Type B pancreatic cell (in vitro differentiated cells): ENCODE results near the gene PMPCA. TPM values are rescaled to one million over a fixed set of nuclear protein-coding genes. Genes with fewer than 3 reads are reported as not detected.

Experiments
- DNase-seq: peaks from one replicate; pipeline ENCODE4 v3.0.0; 2021; ENCODE audit warnings: mixed read lengths; ENCODE audit not compliant: unreplicated experiment; ENCODE audit errors: extremely low spot score
- H3K27ac Mint-ChIP-seq: 2 replicates; pipeline ENCODE4 v1.8.0; 2021; ENCODE audit warnings: mild to moderate bottlenecking, mixed read lengths
- H3K27me3 Mint-ChIP-seq: 2 replicates; pipeline ENCODE4 v1.8.0; 2021; ENCODE audit warnings: mixed read lengths
- H3K36me3 Mint-ChIP-seq: 2 replicates; pipeline ENCODE4 v1.8.0; 2021; ENCODE audit warnings: mixed read lengths
- H3K4me1 Mint-ChIP-seq: one replicate; pipeline ENCODE4 v1.8.0; 2021; ENCODE audit warnings: mixed read lengths; ENCODE audit not compliant: unreplicated experiment
- H3K4me3 Mint-ChIP-seq: 2 replicates; pipeline ENCODE4 v1.8.0; 2021; ENCODE audit warnings: mild to moderate bottlenecking, mixed read lengths
- H3K9me3 Mint-ChIP-seq: 2 replicates; pipeline ENCODE4 v1.8.0; 2021; ENCODE audit warnings: mixed read lengths
- total RNA-seq: library from RNA; stranded (reverse); gene quantifications from 2 replicates; pipeline ENCODE4 v1.2.1, GENCODE V29; 2021; ENCODE audit warnings: low replicate concordance
- TF ChIP-seq, protein P1 (sequence below): fragments of 200-600 bp; sonication (generic); conservative IDR thresholded peaks from 2 replicates; pipeline ENCODE4 v1.5.0; 2021; ENCODE audit warnings: antibody characterized with exemption, mild to moderate bottlenecking

The PMPCA gene
- total RNA-seq, 1 donor from 2014 or later: 68.1 TPM

DNA sequence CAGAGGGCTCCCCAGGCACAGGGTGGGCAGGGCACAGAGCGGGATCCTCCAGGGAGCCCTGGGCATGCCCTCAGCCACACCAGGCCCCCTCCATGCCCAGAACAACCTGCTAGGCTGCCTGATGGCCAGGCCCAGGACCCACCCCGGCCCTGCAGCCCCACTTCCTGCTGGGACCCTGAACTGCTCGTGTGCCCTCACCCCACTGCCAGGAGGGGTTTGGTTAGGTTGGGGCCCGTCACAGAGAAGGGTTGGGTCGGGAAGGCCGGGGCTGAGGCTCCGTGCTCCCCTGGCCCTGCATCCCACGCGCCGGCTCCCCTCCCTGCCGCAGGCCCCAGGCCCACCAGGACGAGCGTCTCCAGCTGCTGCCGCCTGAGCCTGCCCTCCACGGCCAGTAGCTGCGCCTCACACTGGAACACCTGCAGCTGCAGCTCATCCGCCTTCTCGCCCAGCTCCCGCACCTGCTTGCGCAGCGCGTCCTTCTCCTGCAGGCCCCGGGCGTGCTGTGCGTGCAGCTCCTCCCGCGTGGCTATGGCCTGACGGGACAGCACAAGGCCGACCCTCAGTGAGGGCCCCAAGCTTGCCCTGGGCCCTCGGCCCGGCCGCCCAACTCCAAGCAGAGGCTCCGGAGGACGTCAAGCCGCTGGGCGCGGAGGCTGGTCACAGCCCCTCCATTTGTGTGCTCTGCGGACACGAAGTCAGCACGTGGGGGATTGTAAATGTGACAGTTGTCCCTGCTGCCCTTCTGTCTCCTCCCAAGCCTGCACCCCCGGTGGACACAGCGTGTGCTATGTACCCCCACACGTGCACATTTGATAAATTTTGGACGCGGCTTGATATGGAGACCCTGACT lies 42.9 kb upstream of the PMPCA start:
- Mint-ChIP-seq H3K4me3 (no peak overlapping the region), H3K27me3 (no peaks in the 10 kb centered on the region), H3K9me3 (no peaks in the 10 kb centered on the region), H3K27ac (no peak overlapping the region), H3K36me3 (no peaks in the 10 kb centered on the region), H3K4me1 (peaks cover 5% of the 10 kb centered on the region)
- TF ChIP-seq, protein P1, sequence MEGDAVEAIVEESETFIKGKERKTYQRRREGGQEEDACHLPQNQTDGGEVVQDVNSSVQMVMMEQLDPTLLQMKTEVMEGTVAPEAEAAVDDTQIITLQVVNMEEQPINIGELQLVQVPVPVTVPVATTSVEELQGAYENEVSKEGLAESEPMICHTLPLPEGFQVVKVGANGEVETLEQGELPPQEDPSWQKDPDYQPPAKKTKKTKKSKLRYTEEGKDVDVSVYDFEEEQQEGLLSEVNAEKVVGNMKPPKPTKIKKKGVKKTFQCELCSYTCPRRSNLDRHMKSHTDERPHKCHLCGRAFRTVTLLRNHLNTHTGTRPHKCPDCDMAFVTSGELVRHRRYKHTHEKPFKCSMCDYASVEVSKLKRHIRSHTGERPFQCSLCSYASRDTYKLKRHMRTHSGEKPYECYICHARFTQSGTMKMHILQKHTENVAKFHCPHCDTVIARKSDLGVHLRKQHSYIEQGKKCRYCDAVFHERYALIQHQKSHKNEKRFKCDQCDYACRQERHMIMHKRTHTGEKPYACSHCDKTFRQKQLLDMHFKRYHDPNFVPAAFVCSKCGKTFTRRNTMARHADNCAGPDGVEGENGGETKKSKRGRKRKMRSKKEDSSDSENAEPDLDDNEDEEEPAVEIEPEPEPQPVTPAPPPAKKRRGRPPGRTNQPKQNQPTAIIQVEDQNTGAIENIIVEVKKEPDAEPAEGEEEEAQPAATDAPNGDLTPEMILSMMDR: no peak
- DNase-seq: no peak

DNA sequence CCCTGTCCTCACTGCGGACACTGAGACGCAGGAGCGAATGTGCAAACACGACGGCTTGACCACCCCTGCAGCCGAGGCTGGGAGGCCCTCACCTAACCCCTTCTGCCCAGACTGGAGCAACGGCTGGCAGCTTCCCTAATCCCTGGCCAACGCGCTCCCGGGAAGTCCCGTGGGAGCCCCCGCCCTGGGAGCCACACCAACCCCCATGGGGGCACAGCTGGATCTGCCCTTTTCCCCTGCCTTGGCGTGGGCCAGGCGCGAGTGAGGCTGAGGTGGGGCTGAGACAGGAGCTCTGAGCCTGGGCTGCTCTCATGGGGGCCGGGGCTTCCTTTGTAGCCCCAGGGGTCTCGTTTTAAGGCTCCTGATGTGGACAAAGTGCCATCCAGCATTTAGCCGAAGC lies 42.3 kb upstream of the PMPCA start:
- Mint-ChIP-seq H3K9me3 (no peaks in the 10 kb centered on the region), H3K4me1 (no peaks in the 10 kb centered on the region), H3K27me3 (no peaks in the 10 kb centered on the region), H3K36me3 (no peaks in the 10 kb centered on the region), H3K27ac (no peak overlapping the region), H3K4me3 (no peak overlapping the region)
- no peak for DNase-seq
- TF ChIP-seq, protein P1: no peak

DNA sequence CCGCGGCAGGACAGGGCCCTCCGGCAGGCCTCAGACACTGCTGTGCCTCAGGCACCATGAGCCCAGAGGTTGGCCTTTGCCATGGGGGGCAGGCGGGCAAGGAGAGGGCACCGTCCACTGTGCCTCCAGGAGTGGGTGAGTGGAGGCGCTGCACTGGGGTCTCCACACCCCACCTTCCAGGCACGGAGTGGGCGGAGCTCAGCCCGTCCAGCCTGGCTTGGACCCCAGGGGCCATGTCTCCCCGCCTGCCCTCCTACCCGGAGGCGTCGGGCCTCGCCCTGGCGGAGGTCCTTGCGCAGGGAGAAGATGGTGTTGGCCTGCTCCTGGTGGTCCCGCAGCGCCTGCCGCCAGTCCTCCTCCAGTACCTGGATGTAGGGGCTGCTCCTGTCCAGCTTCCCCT lies 40.4 kb upstream of the PMPCA start:
- Mint-ChIP-seq H3K36me3 (no peaks in the 10 kb centered on the region), H3K4me3 (no peak overlapping the region), H3K9me3 (no peaks in the 10 kb centered on the region), H3K27me3 (no peaks in the 10 kb centered on the region), H3K4me1 (peaks cover 4% of the 10 kb centered on the region), H3K27ac (no peak overlapping the region)
- TF ChIP-seq, protein P1: no peak
- DNase-seq: no peak

DNA sequence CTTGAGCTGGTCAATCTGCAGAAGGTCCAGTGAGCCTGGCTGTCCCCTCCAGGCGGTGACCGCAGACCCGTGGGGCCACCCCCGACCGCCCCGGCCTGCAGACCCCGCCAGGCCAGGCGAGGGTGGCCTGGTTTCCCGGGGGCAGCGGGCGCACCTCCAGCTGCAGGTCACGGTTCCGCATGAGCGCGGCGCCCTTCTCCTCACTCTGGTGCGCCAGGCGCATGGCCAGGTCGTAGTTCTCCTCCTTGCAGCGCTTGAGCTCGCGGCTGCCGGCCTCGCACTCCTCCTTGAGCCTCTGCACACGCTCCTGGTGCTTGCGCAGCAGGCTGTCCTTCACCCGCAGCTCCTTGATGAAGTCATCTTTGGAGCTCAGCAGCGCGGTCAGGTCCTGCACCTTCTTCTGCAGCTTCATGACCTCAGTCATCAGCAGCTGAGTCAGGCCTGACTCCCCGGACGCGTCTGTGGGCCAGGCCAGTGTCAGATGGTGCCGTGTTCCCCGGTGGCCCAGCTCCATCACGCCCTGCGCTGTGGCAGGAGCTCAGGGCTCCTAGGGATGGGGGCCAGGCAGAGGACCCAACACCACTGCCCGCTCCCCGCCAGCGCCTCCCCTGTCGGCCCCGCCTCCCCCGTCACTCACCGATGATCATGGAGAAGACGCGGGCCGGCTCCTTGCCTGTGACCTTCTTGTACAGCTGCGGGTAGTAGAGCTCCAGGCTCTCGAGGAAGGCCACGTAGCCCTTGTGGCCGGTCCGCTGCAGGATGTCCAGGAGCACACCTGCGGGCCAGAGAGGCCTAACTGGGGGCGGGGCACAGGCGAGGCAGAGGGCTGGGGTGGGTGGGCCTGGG lies 39.5 kb upstream of the PMPCA start:
- Mint-ChIP-seq H3K27me3 (no peaks in the 10 kb centered on the region), H3K4me3 (no peak overlapping the region), H3K36me3 (no peaks in the 10 kb centered on the region), H3K4me1 (peaks cover 4% of the 10 kb centered on the region), H3K27ac (no peak overlapping the region), H3K9me3 (no peaks in the 10 kb centered on the region)
- TF ChIP-seq, protein P1: no peak
- DNase-seq: no peak

DNA sequence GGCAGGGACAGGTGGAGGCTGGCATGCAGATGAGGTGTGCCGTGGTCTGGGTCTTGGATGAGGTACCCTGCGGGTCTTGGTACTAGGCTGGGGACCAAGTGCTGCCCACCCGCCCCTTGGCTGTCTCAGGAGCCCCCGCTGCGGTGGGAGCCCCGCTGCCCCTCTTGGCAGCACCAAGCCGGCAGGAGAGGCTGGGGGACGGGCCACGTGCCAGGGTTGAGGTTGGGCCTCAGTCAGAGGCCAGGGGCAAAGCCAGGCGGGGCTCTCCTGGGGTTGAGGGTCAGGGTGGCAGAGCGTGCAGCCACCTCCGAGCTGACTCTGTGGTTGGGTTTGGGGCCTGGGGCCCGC lies 39.0 kb upstream of the PMPCA start:
- Mint-ChIP-seq H3K27ac (no peak overlapping the region), H3K27me3 (no peaks in the 10 kb centered on the region), H3K36me3 (no peaks in the 10 kb centered on the region), H3K4me1 (peaks cover 4% of the 10 kb centered on the region), H3K4me3 (no peak overlapping the region), H3K9me3 (no peaks in the 10 kb centered on the region)
- TF ChIP-seq, protein P1: no peak
- no peak for DNase-seq
